Activated CD8-positive, alpha-beta T cell treated with anti-CD3 and anti-CD28 coated beads for 36 hours (primary cell): ENCODE results near the gene ATP8B3. TPM values are rescaled to one million over a fixed set of nuclear protein-coding genes. Genes with fewer than 3 reads are reported as not detected.
A peak's percentile ranks its signal among the peaks of the same experiment; 100 is the strongest.

ENCODE experiments used
- ATAC-seq: fragments of 200-7000 bp; cut with Tn5 transposase; one replicate; pipeline ENCODE4 v1.10.0; 2021; ENCODE audit warnings: mild to moderate bottlenecking, moderate library complexity
- CTCF ChIA-PET: fragments of 350-600 bp; sonication (Branson Sonifier 250); formaldehyde crosslinking; loops from one replicate; lab custom pipeline; 2021; ENCODE audit warnings: antibody characterized with exemption; lab: Charles Lee
- POLR2A ChIA-PET: fragments of 350-600 bp; sonication (Branson Sonifier 250); formaldehyde crosslinking; loops from one replicate; lab custom pipeline; 2021; ENCODE audit warnings: antibody characterized with exemption; lab: Charles Lee
- DNase-seq: peaks from one replicate; pipeline ENCODE4 v3.0.0-alpha.2; 2020
- H3K27ac Mint-ChIP-seq: one replicate; pipeline ENCODE4 v1.8.0; 2021; ENCODE audit warnings: mild to moderate bottlenecking, mixed read lengths
- H3K27me3 Mint-ChIP-seq: one replicate; pipeline ENCODE4 v1.8.0; 2021; ENCODE audit warnings: mixed read lengths
- H3K36me3 Mint-ChIP-seq: one replicate; pipeline ENCODE4 v1.8.0; 2021; ENCODE audit warnings: low read depth, mixed read lengths
- H3K4me1 Mint-ChIP-seq: one replicate; pipeline ENCODE4 v1.8.0; 2021; ENCODE audit warnings: low read depth, mixed read lengths
- H3K4me3 Mint-ChIP-seq: one replicate; pipeline ENCODE4 v1.8.0; 2021; ENCODE audit warnings: mild to moderate bottlenecking, moderate library complexity, mixed read lengths
- H3K9me3 Mint-ChIP-seq: one replicate; pipeline ENCODE4 v1.8.0; 2021; ENCODE audit warnings: mixed read lengths
- CTCF ChIP-seq: fragments of 200-600 bp; IDR thresholded peaks from one replicate; pipeline ENCODE4 v1.8.0; 2022; ENCODE audit warnings: antibody characterized with exemption, mild to moderate bottlenecking
- intact Hi-C: fragments of 100-400 bp; cut with micrococcal nuclease; formaldehyde crosslinking; loops from one replicate; pipeline ENCODE4 v1.10.0; 2022
- total RNA-seq, 2 experiments: library from RNA; stranded (reverse); gene quantifications; one replicate each; pipeline ENCODE4 v1.2.3, GENCODE V29; 2021

ATP8B3 gene
- total RNA-seq, 2 experiments from 2014 or later = 5.8 to 8.2 TPM

GRCh38 chr19:1856345-1856697 lies 44.2 kb upstream of the ATP8B3 start:
- POLR2A ChIA-PET = interaction anchor here (1.1 to 2.1 kb wide), 4 partner anchors 8 to 41 kb away, joined by 4 to 7 read pairs (median 4); no protein-coding TSS in a partner anchor
- no peak for ATAC-seq
- intact Hi-C loops = no loop called here
- Mint-ChIP-seq H3K27me3 (no peaks in the 10 kb centered on the region), H3K9me3 (no peaks in the 10 kb centered on the region), H3K36me3 (peaks cover 5% of the 10 kb centered on the region), H3K4me3 (peak overlapping the region; percentile 85), H3K4me1 (peaks cover 60% of the 10 kb centered on the region), H3K27ac (peak overlapping the region; percentile 90)
- peak; percentile 28 for DNase-seq
- CTCF ChIA-PET = no interaction called here
- TF ChIP-seq CTCF = no peak

GRCh38 chr19:1855828-1856255 lies 43.8 kb upstream of the ATP8B3 start:
- DNase-seq = peak; percentile 77

GRCh38 chr19:1855040-1855827 lies 43.2 kb upstream of the ATP8B3 start:
- ATAC-seq (peak; percentile 81), DNase-seq (peak; percentile 92)
- Mint-ChIP-seq H3K4me3 (peak overlapping the region; percentile 85), H3K9me3 (no peaks in the 10 kb centered on the region), H3K27ac (peak overlapping the region; percentile 90), H3K4me1 (peaks cover 57% of the 10 kb centered on the region), H3K36me3 (peaks cover 5% of the 10 kb centered on the region), H3K27me3 (no peaks in the 10 kb centered on the region)
- POLR2A ChIA-PET = interaction anchor here (0.6 to 1.9 kb wide), 4 partner anchors 9 to 73 kb away, joined by 4 to 5 read pairs (median 4); no protein-coding TSS in a partner anchor
- CTCF ChIA-PET = interaction anchor here (0.6 to 4.0 kb wide), 4 partner anchors 9 to 54 kb away, joined by 3 to 19 read pairs (median 3); no protein-coding TSS in a partner anchor
- TF ChIP-seq CTCF = no peak
- intact Hi-C loops = no loop called here

More at GRCh38 chr19:1855828-1856255, 43.8 kb upstream of the ATP8B3 start:
- H3K9me3 Mint-ChIP-seq = no peaks in the 10 kb centered on the region
- CTCF ChIA-PET = interaction anchor here (0.6 to 1.3 kb wide), 2 partner anchors 9 to 53 kb away, joined by 3 read pairs; no protein-coding TSS in a partner anchor
- no peak for TF ChIP-seq CTCF
- H3K27ac Mint-ChIP-seq = peak overlapping the region; percentile 90
- H3K4me1 Mint-ChIP-seq = peaks cover 60% of the 10 kb centered on the region
- POLR2A ChIA-PET = interaction anchor here (0.6 to 2.1 kb wide), 6 partner anchors 9 to 72 kb away, joined by 4 to 7 read pairs (median 4); no protein-coding TSS in a partner anchor
- no peaks in the 10 kb centered on the region for H3K27me3 Mint-ChIP-seq
- intact Hi-C loops = no loop called here
- H3K36me3 Mint-ChIP-seq = peaks cover 5% of the 10 kb centered on the region
- peak; percentile 37 for ATAC-seq
- peak overlapping the region; percentile 85 for H3K4me3 Mint-ChIP-seq

- ChIA-PET POLR2A (interaction anchor here (1.3 kb wide), 1 partner anchor 20 kb away, joined by 5 read pairs; no protein-coding TSS in a partner anchor), CTCF (interaction anchor here (0.8 to 4.0 kb wide), 3 partner anchors 17 to 54 kb away, joined by 3 to 19 read pairs (median 3); no protein-coding TSS in a partner anchor)
- Mint-ChIP-seq H3K4me1 (peaks cover 58% of the 10 kb centered on the region), H3K9me3 (no peaks in the 10 kb centered on the region), H3K27me3 (no peaks in the 10 kb centered on the region), H3K27ac (peak overlapping the region; percentile 82), H3K4me3 (peak overlapping the region; percentile 85), H3K36me3 (peaks cover 5% of the 10 kb centered on the region)
- intact Hi-C loops = no loop called here
- no peak for ATAC-seq
- peak; percentile 33 for DNase-seq
- no peak for TF ChIP-seq CTCF
Observed at GRCh38 chr19:1854542-1855039, 42.5 kb upstream of the ATP8B3 start.
